Measurements from ENCODE around the gene PIANP. TPM values are rescaled to one million over a fixed set of nuclear protein-coding genes. Genes with fewer than 3 reads are reported as not detected.

The PIANP gene
- total and polyA plus RNA-seq, 9 donors: 0.11 to 3.9 (median 1.1) TPM; not detected in 1

DNA sequence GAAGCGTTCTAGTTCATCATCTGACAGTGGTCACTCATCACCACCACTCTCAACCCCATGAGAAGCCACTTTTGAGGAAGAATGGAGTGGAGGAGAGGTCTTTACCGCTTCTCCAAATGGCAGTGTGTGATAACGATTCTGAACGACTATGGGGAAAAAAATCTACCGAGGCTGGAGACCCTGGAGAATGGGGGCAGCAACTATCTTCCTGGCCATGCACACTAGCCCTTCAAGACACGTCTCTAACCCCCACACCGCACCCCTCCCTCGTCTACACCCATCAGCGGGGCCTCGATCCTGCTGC lies 38.1 kb downstream of the PIANP start:
- no peak overlapping the region for H3K27ac ChIP-seq
- DNase-seq: no peak
- TF ChIP-seq EP300 (IDR thresholded peaks at IDR 0.05) (no peak), POLR2A (IDR thresholded peaks at IDR 0.05) (no peak)
- TF ChIP-seq, protein P1, sequence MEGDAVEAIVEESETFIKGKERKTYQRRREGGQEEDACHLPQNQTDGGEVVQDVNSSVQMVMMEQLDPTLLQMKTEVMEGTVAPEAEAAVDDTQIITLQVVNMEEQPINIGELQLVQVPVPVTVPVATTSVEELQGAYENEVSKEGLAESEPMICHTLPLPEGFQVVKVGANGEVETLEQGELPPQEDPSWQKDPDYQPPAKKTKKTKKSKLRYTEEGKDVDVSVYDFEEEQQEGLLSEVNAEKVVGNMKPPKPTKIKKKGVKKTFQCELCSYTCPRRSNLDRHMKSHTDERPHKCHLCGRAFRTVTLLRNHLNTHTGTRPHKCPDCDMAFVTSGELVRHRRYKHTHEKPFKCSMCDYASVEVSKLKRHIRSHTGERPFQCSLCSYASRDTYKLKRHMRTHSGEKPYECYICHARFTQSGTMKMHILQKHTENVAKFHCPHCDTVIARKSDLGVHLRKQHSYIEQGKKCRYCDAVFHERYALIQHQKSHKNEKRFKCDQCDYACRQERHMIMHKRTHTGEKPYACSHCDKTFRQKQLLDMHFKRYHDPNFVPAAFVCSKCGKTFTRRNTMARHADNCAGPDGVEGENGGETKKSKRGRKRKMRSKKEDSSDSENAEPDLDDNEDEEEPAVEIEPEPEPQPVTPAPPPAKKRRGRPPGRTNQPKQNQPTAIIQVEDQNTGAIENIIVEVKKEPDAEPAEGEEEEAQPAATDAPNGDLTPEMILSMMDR (IDR thresholded peaks at IDR 0.05): no peak
- intact Hi-C loops (cut with DNase I): loop anchor here in 2 of 4 donors (5.0 to 10.0 kb wide), 2 partner anchors 45 to 48 kb away; no protein-coding TSS in a partner anchor
- no peaks in the 10 kb centered on the region for H3K9me3 ChIP-seq
- peak overlapping the region; percentile 62 for H3K4me3 ChIP-seq
- WGBS, 3 donors: 0% methylated on average over 10 of the region's 10 CpGs
- H3K4me1 ChIP-seq (ENCODE audit: insufficient read depth): peaks cover 7% of the 10 kb centered on the region
- H3K27me3 ChIP-seq: no peaks in the 10 kb centered on the region
- no peaks in the 10 kb centered on the region for H3K36me3 ChIP-seq

DNA sequence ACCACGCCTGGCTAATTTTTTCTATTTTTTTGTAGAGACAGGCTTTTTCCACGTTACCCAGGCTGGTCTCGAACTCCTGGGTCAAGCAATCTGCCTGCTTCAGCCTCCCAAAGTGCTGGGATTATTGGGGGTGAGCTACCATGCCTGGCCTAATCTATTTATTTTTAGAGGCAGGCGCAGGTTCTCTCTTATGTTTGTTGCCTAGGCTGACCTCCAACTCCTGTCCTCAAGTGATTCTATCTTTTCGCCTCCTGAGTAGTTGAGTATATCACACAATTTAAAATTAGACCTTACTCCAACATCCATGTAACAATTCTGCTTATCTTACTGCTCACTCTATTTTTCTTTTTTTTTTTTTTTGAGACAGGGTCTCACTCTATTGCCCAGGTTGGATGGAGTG lies 46.6 kb downstream of the PIANP start:
- intact Hi-C loops (cut with DNase I): loop anchor here in 1 of 4 donors (10.0 kb wide), 1 partner anchor 89 kb away; the partner anchor contains the start of gene NOP2
- no peak overlapping the region for H3K4me3 ChIP-seq
- no peaks in the 10 kb centered on the region for H3K36me3 ChIP-seq
- TF ChIP-seq EP300 (IDR thresholded peaks at IDR 0.05): no peak
- TF ChIP-seq POLR2A (IDR thresholded peaks at IDR 0.05): no peak
- TF ChIP-seq, protein P1 (IDR thresholded peaks at IDR 0.05): no peak
- no peak overlapping the region for H3K27ac ChIP-seq
- H3K4me1 ChIP-seq (ENCODE audit: insufficient read depth): no peaks in the 10 kb centered on the region
- H3K9me3 ChIP-seq: no peaks in the 10 kb centered on the region
- H3K27me3 ChIP-seq: no peaks in the 10 kb centered on the region
- WGBS, 3 donors: 91 to 92% (median 91%) methylated on average over 5 of the region's 5 CpGs
- no peak for DNase-seq

DNA sequence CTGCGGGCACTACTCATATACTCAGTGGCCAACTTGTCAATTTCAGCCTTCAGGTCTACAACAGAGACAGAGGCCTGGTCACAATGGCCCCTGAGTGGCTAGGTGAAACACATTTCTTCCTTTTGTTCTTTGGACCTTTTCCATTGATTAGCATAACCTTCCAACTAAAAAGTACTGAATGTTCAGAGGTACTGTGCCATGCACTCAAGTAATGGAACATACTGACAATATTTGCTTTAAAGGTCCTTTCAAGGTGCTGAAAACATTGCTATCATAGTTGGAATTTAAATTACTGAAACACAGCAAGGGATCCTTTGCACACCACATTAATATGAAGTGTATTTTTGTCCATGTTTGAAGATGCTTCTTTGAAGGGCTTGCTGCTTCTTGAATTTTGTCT lies 47.3 kb downstream of the PIANP start:
- Histone ChIP-seq H3K4me3 (no peak overlapping the region), H3K27me3 (no peaks in the 10 kb centered on the region), H3K36me3 (no peaks in the 10 kb centered on the region), H3K27ac (no peak overlapping the region), H3K4me1 (ENCODE audit: insufficient read depth) (no peaks in the 10 kb centered on the region), H3K9me3 (no peaks in the 10 kb centered on the region)
- TF ChIP-seq, protein P1 (IDR thresholded peaks at IDR 0.05): no peak
- TF ChIP-seq POLR2A (IDR thresholded peaks at IDR 0.05) (no peak), EP300 (IDR thresholded peaks at IDR 0.05) (no peak)
- DNase-seq: no peak
- intact Hi-C loops (cut with DNase I): loop anchor here in 1 of 4 donors (10.0 kb wide), 1 partner anchor 89 kb away; the partner anchor contains the start of gene NOP2
- 86 to 100% (median 100%) methylated on average over 1 of the region's 1 CpG for WGBS, 3 donors

DNA sequence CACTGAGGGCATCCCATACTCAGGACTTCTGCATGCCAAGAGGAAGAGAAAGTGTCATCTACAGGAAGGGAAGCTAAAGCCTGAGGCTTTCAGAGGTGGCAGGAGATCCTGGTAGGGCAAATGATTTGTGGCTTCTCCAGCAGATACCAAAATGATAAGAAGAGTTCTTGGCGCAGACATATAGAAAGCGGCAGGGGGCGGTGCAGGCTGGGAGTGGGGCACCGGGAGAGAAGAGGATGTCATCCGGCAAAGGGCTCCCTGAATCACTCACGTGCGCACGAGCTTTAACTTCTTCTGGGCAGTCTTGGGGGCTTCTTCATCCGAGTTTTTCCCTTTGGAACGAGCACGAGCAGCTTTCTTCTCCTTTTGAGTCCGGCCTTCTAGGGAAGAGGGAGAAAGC lies 48.2 kb downstream of the PIANP start:
- DNase-seq: peak in 1 of 5 donors; percentile 16
- Histone ChIP-seq H3K36me3 (no peaks in the 10 kb centered on the region), H3K4me3 (no peak overlapping the region), H3K9me3 (no peaks in the 10 kb centered on the region), H3K27me3 (no peaks in the 10 kb centered on the region), H3K27ac (no peak overlapping the region), H3K4me1 (ENCODE audit: insufficient read depth) (no peaks in the 10 kb centered on the region)
- TF ChIP-seq EP300 (IDR thresholded peaks at IDR 0.05) (no peak), POLR2A (IDR thresholded peaks at IDR 0.05) (no peak)
- TF ChIP-seq, protein P1 (IDR thresholded peaks at IDR 0.05): no peak
- intact Hi-C loops (cut with DNase I): loop anchor here in 1 of 4 donors (10.0 kb wide), 1 partner anchor 88 kb away; the partner anchor contains the start of gene NOP2
- WGBS, 3 donors: 85 to 86% (median 85%) methylated on average over 12 of the region's 12 CpGs
